Vagina (tissue), 2 donors: ENCODE data around the gene PLA2G2A. TPM values are rescaled to one million over a fixed set of nuclear protein-coding genes. Genes with fewer than 3 reads are reported as not detected.
"Not testable (repeated sequence)": the region's sequence is repeated elsewhere in the genome, so short reads cannot be mapped to it uniquely, and the experiment has no call there.

ENCODE experiments used
- DNase-seq, 2 donors: peaks; one replicate each; pipeline ENCODE4 v3.0.0-alpha.2; 2017; ENCODE audit errors: extremely low spot score in 2 of 2
- H3K27ac ChIP-seq: fragments of 200-600 bp; sonication (generic); one replicate; pipeline ENCODE4 v1.5.1; 2019
- H3K27me3 ChIP-seq: fragments of 200-600 bp; sonication (generic); one replicate; pipeline ENCODE4 v1.5.1; 2019
- H3K36me3 ChIP-seq, 2 donors: fragments of 200-600 bp; sonication (generic); one replicate each; pipeline ENCODE4 v1.5.1; 2017 to 2019
- H3K4me1 ChIP-seq: fragments of 200-600 bp; sonication (generic); one replicate; pipeline ENCODE4 v1.5.1; 2019
- H3K4me3 ChIP-seq, 2 donors: fragments of 200-600 bp; sonication (generic); 1 replicate in 1 of 2; 2 replicates in 1 of 2; pipeline ENCODE4 v1.5.1; 2016 to 2019
- H3K9me3 ChIP-seq: fragments of 200-600 bp; sonication (generic); one replicate; pipeline ENCODE4 v1.5.1; 2019
- POLR2A ChIP-seq, 2 donors: fragments of 450-650 bp; IDR thresholded peaks; one replicate each; pipeline ENCODE4 v1.6.1; 2017; ENCODE audit warnings: antibody characterized with exemption in 2 of 2, mild to moderate bottlenecking in 2 of 2, moderate library complexity in 2 of 2
- POLR2AphosphoS5 ChIP-seq, 2 donors: sonication (generic); formaldehyde crosslinking; IDR thresholded peaks; one replicate each; pipeline ENCODE4 v1.9.0; 2017; ENCODE audit warnings: antibody characterized with exemption in 2 of 2, mild to moderate bottlenecking in 2 of 2, low read depth in 1 of 2; ENCODE audit not compliant: insufficient read depth in 1 of 2
- intact Hi-C: fragments of 100-400 bp; cut with DNase I; formaldehyde crosslinking; loops from one replicate; pipeline ENCODE4 v1.15.1; 2023
- total RNA-seq: library from RNA; depleted of rRNA; stranded (reverse); fragments of >200 nt; gene quantifications from one replicate; pipeline ENCODE4 v1.2.3, GENCODE V29; 2016
- TF ChIP-seq, protein P1 (sequence below), 3 experiments: fragments of 450-650 bp in 2 of 3; fragments of 200-600 bp in 1 of 3; sonication (generic) in 1 of 3; IDR thresholded peaks; one replicate each; pipeline ENCODE4 v1.5.1; 2017 to 2019; ENCODE audit warnings: antibody characterized with exemption in 3 of 3, mild to moderate bottlenecking in 2 of 3, moderate library complexity in 2 of 3

The PLA2G2A gene
- total RNA-seq, 1 donor from 2014 or later, result 515 TPM

DNA sequence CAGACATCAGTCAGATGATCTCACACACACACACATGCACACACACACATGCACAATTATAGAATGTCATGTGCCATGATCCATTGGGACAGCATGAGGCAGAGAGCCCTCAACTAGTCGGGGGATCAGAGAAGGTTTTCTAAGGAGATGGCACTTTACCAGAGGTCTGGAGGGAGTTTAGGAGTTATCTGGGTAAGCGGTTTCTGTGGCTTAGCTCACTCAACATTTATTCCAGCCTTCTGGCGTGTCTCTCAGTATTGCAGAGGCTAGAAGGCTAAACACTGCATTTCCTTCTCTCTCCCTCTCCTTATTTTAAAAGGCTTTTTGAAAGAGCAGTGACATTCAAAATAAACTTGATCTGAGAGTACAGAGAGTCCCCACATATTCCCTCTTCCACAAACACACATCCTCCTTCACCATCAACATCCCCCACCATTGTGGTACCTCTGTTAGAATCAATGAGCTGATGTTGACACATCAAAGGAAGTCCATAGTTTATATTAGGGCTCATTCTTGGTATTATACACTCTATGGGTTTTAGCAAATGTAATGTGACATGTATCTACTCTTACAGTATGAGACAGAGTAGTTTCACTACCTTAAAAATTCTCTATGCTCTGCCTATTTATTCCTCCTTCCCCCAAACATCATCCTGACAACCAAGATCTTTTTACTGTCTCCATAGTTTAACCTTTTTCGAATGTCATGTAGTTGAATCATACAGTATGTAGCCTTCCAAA lies 9.0 kb upstream of the PLA2G2A start:
- Histone ChIP-seq H3K9me3 (no peaks in the 10 kb centered on the region), H3K27me3 (no peaks in the 10 kb centered on the region), H3K27ac (no peak overlapping the region), H3K36me3 (no peaks in the 10 kb centered on the region), H3K4me3 (no peak overlapping the region), H3K4me1 (no peaks in the 10 kb centered on the region)
- intact Hi-C loops, result no loop called here
- no peak for DNase-seq
- TF ChIP-seq POLR2A (IDR thresholded peaks at IDR 0.05) (no peak), POLR2AphosphoS5 (IDR thresholded peaks at IDR 0.05; ENCODE audit: insufficient read depth in 1 of 2, low read depth in 1 of 2) (no peak)
- TF ChIP-seq, protein P1, sequence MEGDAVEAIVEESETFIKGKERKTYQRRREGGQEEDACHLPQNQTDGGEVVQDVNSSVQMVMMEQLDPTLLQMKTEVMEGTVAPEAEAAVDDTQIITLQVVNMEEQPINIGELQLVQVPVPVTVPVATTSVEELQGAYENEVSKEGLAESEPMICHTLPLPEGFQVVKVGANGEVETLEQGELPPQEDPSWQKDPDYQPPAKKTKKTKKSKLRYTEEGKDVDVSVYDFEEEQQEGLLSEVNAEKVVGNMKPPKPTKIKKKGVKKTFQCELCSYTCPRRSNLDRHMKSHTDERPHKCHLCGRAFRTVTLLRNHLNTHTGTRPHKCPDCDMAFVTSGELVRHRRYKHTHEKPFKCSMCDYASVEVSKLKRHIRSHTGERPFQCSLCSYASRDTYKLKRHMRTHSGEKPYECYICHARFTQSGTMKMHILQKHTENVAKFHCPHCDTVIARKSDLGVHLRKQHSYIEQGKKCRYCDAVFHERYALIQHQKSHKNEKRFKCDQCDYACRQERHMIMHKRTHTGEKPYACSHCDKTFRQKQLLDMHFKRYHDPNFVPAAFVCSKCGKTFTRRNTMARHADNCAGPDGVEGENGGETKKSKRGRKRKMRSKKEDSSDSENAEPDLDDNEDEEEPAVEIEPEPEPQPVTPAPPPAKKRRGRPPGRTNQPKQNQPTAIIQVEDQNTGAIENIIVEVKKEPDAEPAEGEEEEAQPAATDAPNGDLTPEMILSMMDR (IDR thresholded peaks at IDR 0.05), result no peak

- H3K27me3 ChIP-seq, result no peaks in the 10 kb centered on the region
- no peaks in the 10 kb centered on the region for H3K36me3 ChIP-seq
- H3K27ac ChIP-seq, result no peak overlapping the region
- no peaks in the 10 kb centered on the region for H3K4me1 ChIP-seq
- TF ChIP-seq POLR2AphosphoS5 (IDR thresholded peaks at IDR 0.05; ENCODE audit: insufficient read depth in 1 of 2, low read depth in 1 of 2) (no peak), POLR2A (IDR thresholded peaks at IDR 0.05) (no peak)
- TF ChIP-seq, protein P1 (IDR thresholded peaks at IDR 0.05), result no peak
- no peak overlapping the region for H3K4me3 ChIP-seq
- no peaks in the 10 kb centered on the region for H3K9me3 ChIP-seq
- intact Hi-C loops, result no loop called here
- DNase-seq, result no peak
Measured at GRCh38 chr1:19987719-19988118, 8.3 kb upstream of the PLA2G2A start.

DNA sequence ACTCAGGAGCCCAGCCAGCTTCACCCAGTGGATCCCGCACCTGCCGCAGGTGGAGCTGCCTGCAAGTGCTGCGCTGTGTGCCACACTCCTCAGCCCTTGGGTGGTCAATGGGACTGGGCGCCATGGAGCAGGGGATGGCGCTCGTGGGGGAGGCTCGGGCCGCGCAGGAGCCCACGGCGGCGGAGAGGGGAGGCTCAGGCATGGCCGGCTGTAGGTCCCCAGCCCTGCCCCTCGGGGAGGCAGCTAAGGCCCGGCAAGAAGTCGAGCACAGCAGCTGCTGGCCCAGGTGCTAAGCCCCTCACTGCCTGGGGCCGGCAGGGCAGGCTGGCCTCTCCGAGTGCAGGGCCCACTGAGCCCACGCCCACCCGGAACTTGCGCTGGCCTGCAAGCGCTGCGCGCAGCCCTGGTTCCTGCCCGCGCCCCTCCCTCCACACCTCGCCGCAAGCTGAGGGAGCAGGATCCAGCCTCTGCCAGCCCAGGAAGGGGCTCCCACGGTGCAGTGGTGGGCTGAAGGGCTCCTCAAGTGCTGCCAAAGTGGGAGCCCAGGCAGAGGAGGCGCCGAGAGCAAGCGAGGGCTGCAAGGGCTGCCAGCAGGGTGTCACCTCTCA lies 5.1 kb upstream of the PLA2G2A start:
- H3K36me3 ChIP-seq, H3K9me3 ChIP-seq, H3K27ac ChIP-seq, intact Hi-C loops, H3K4me1 ChIP-seq, DNase-seq, H3K4me3 ChIP-seq, H3K27me3 ChIP-seq: not testable (repeated sequence)

- Histone ChIP-seq H3K36me3 (no peaks in the 10 kb centered on the region), H3K27ac (no peak overlapping the region), H3K9me3 (no peaks in the 10 kb centered on the region), H3K27me3 (no peaks in the 10 kb centered on the region), H3K4me1 (no peaks in the 10 kb centered on the region), H3K4me3 (no peak overlapping the region)
- no peak for DNase-seq
- intact Hi-C loops, result no loop called here
- no peak for TF ChIP-seq POLR2AphosphoS5 (IDR thresholded peaks at IDR 0.05; ENCODE audit: insufficient read depth in 1 of 2, low read depth in 1 of 2)
- TF ChIP-seq POLR2A (IDR thresholded peaks at IDR 0.05), result no peak
- TF ChIP-seq, protein P1 (IDR thresholded peaks at IDR 0.05), result no peak
Measured at GRCh38 chr1:19981507-19982312, 2.3 kb upstream of the PLA2G2A start.

DNA sequence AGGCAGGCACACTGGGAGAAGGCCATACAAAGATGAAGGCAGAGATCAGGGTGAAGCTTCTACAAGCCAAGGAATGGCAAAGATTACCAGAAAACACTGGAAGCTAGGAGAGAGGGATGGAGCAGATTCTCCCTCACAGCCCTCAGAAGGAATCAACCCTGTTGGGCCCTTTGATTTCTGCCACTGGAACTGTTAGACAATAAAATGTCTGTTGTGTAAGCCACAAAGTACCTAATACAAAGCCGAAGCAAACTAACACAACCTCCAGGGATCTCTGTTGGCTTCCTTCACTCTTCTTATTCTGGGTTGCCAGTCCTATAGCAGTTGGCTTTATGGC lies 1.7 kb upstream of the PLA2G2A start:
- no peak for TF ChIP-seq POLR2AphosphoS5 (IDR thresholded peaks at IDR 0.05; ENCODE audit: insufficient read depth in 1 of 2, low read depth in 1 of 2)
- TF ChIP-seq, protein P1 (IDR thresholded peaks at IDR 0.05), result no peak
- TF ChIP-seq POLR2A (IDR thresholded peaks at IDR 0.05), result no peak
- no peak overlapping the region for H3K27ac ChIP-seq
- H3K4me1 ChIP-seq, result no peaks in the 10 kb centered on the region
- H3K27me3 ChIP-seq, result no peaks in the 10 kb centered on the region
- H3K9me3 ChIP-seq, result no peaks in the 10 kb centered on the region
- H3K4me3 ChIP-seq, result no peak overlapping the region
- H3K36me3 ChIP-seq, result no peaks in the 10 kb centered on the region
- intact Hi-C loops, result no loop called here
- no peak for DNase-seq
